ENCODE measurements around the gene TMED8.

DNA sequence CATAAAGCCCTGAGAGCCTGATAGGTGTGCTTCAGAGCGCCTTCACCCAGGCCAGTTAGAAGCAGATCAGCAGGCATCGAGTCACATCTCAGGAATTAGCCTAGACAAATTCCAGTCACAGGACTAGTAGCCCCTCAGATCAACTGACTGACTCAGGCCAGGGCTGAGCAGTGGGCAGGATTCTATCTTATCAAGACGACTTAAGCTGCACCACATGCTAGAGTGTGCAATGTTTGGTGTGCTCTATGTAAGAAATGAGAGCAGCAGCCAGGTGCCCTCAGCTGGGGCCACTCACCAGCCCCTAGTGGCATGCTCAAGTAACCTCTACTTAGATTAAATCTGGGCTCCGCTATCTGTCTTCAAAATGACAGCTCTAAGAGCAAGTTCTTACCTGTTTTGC, 86.2 kb downstream of the TMED8 start:
- TF ChIP-seq POLR2A (IDR thresholded peaks at IDR 0.05) (no peak), POLR2AphosphoS5 (IDR thresholded peaks at IDR 0.05) (no peak), EP300 (IDR thresholded peaks at IDR 0.05) (no peak)
- TF ChIP-seq, protein P1, sequence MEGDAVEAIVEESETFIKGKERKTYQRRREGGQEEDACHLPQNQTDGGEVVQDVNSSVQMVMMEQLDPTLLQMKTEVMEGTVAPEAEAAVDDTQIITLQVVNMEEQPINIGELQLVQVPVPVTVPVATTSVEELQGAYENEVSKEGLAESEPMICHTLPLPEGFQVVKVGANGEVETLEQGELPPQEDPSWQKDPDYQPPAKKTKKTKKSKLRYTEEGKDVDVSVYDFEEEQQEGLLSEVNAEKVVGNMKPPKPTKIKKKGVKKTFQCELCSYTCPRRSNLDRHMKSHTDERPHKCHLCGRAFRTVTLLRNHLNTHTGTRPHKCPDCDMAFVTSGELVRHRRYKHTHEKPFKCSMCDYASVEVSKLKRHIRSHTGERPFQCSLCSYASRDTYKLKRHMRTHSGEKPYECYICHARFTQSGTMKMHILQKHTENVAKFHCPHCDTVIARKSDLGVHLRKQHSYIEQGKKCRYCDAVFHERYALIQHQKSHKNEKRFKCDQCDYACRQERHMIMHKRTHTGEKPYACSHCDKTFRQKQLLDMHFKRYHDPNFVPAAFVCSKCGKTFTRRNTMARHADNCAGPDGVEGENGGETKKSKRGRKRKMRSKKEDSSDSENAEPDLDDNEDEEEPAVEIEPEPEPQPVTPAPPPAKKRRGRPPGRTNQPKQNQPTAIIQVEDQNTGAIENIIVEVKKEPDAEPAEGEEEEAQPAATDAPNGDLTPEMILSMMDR (IDR thresholded peaks at IDR 0.05), result no peak

All from suprapubic skin (tissue), 4 donors.